ENCODE results near the gene PHF1.

DNA sequence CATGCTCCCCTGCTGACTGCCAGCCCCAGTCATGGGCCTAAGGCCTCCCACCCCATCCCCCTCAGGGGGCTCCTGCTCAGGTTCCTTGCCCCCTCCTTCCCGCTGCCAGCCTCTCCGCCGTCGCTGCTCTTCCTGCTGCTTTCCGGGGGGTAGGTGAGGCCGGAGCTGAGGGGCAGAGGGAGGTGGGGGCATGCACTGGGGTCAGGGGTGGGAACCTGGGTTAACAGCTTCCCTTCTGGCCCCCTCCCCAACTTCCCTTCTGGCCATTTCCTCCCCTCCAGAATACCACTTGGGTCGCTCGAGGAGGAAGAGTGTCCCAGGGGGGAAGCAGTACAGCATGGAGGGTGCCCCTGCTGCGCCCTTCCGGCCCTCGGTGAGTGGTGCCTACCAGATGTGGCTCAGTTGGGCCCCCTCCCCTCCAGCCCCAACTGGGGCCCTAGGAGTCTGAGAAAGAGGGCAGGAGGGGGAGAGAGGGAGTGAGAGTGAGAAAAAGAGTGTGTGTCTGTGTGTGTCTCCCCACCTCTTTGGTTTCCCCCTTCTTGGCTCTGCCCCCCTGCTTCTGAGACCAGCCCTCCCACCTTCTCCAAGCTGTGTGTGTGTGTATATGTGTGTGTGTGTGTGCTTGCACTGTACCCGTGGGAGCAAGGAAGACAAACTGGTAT is 21.2 kb downstream of the PHF1 start:
- TF ChIP-seq, protein P1, sequence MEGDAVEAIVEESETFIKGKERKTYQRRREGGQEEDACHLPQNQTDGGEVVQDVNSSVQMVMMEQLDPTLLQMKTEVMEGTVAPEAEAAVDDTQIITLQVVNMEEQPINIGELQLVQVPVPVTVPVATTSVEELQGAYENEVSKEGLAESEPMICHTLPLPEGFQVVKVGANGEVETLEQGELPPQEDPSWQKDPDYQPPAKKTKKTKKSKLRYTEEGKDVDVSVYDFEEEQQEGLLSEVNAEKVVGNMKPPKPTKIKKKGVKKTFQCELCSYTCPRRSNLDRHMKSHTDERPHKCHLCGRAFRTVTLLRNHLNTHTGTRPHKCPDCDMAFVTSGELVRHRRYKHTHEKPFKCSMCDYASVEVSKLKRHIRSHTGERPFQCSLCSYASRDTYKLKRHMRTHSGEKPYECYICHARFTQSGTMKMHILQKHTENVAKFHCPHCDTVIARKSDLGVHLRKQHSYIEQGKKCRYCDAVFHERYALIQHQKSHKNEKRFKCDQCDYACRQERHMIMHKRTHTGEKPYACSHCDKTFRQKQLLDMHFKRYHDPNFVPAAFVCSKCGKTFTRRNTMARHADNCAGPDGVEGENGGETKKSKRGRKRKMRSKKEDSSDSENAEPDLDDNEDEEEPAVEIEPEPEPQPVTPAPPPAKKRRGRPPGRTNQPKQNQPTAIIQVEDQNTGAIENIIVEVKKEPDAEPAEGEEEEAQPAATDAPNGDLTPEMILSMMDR (IDR thresholded peaks at IDR 0.05; ENCODE audit: low read depth, low read length, poor library complexity, severe bottlenecking): no peak
- TF ChIP-seq EZH2phosphoT487 (IDR thresholded peaks at IDR 0.05; ENCODE audit: borderline replicate concordance, low read length): no peak
